Spinal cord (tissue), 10 donors: ENCODE results near the gene AK4. TPM values are rescaled to one million over a fixed set of nuclear protein-coding genes. Genes with fewer than 3 reads are reported as not detected.
"Not testable (repeated sequence)": the region's sequence is repeated elsewhere in the genome, so short reads cannot be mapped to it uniquely, and the experiment has no call there.

Experiments used
- DNase-seq, 6 donors: peaks; one replicate each; pipeline versions ENCODE4 v3.0.0 to v3.0.0-alpha.2; 2013 to 2015; ENCODE audit warnings: low spot score in 6 of 6, low read depth in 4 of 6
- H3K27ac ChIP-seq: one replicate; pipeline ENCODE4 v1.5.1; 2013; ENCODE audit warnings: low read depth, low read length, control low read depth
- H3K27me3 ChIP-seq: one replicate; pipeline ENCODE4 v1.6.1; 2013; ENCODE audit warnings: low read length; ENCODE audit not compliant: control insufficient read depth, insufficient read depth
- H3K36me3 ChIP-seq: one replicate; pipeline ENCODE4 v1.6.1; 2013; ENCODE audit warnings: low read length; ENCODE audit not compliant: control insufficient read depth, insufficient read depth
- H3K4me1 ChIP-seq: one replicate; pipeline ENCODE4 v1.6.1; 2013; ENCODE audit warnings: low read length; ENCODE audit not compliant: control insufficient read depth, insufficient read depth
- H3K4me3 ChIP-seq: one replicate; pipeline ENCODE4 v1.5.1; 2013; ENCODE audit warnings: low read depth, low read length, control low read depth
- H3K9me3 ChIP-seq: one replicate; pipeline ENCODE4 v1.6.1; 2013; ENCODE audit warnings: low read length; ENCODE audit not compliant: control insufficient read depth, insufficient read depth
- WGBS: methylation state at CpG from one replicate; pipeline ENCODE4 v1.1.5; 2013; ENCODE audit warnings: missing lambda C conversion rate; ENCODE audit not compliant: insufficient coverage; 5-methylcytosine and 5-hydroxymethylcytosine counted together
- polyA plus RNA-seq, 2 donors: library from polyadenylated mRNA; unstranded; fragments of 120-200 nt; gene quantifications; one replicate each; pipeline ENCODE4 v1.2.1, GENCODE V29; 2013; ENCODE audit not compliant: insufficient read length in 2 of 2
- total RNA-seq, 2 donors: library from RNA; depleted of rRNA in 1 of 2; stranded (reverse); fragments of 120-200 nt in 1 of 2; fragments of >200 nt in 1 of 2; gene quantifications; one replicate each; pipeline versions ENCODE4 v1.2.3 to v1.2.4, GENCODE V29; 2013 to 2014
- donor health status: healthy.

Gene AK4
- total and polyA plus RNA-seq, 4 donors, result 19.2 to 36.2 (median 26.5) TPM

- WGBS, result 66% methylated on average over 2 of the region's 4 CpGs
Measured at GRCh38 chr1:65119951-65120350, 28.1 kb upstream of the AK4 start.

GRCh38 chr1:65129104-65129503 lies 18.9 kb upstream of the AK4 start:
- not testable (repeated sequence) for H3K9me3 ChIP-seq, H3K27me3 ChIP-seq, H3K4me3 ChIP-seq, H3K27ac ChIP-seq, H3K4me1 ChIP-seq, H3K36me3 ChIP-seq, DNase-seq
- WGBS, result 93% methylated on average over 2 of the region's 4 CpGs

More at GRCh38 chr1:65119951-65120350, 28.1 kb upstream of the AK4 start:
- H3K27ac ChIP-seq, result no peak overlapping the region
- no peaks in the 10 kb centered on the region for H3K9me3 ChIP-seq
- DNase-seq, result no peak
- no peaks in the 10 kb centered on the region for H3K36me3 ChIP-seq
- no peaks in the 10 kb centered on the region for H3K27me3 ChIP-seq
- no peak overlapping the region for H3K4me3 ChIP-seq
- H3K4me1 ChIP-seq, result peaks cover 2% of the 10 kb centered on the region

GRCh38 chr1:65138524-65138923 lies 9.5 kb upstream of the AK4 start:
- WGBS, result no CpG with 5 or more reads among the region's 1 CpG
- H3K4me1 ChIP-seq, result no peaks in the 10 kb centered on the region

GRCh38 chr1:65139793-65140192 lies 8.2 kb upstream of the AK4 start:
- H3K27ac ChIP-seq, H3K27me3 ChIP-seq, H3K4me1 ChIP-seq, H3K4me3 ChIP-seq, H3K36me3 ChIP-seq, H3K9me3 ChIP-seq, DNase-seq: not testable (repeated sequence)
- no CpG with 5 or more reads among the region's 3 CpGs for WGBS

More at GRCh38 chr1:65138524-65138923, 9.5 kb upstream of the AK4 start:
- Histone ChIP-seq H3K36me3 (no peaks in the 10 kb centered on the region), H3K9me3 (no peaks in the 10 kb centered on the region), H3K4me3 (no peak overlapping the region), H3K27ac (no peak overlapping the region), H3K27me3 (no peaks in the 10 kb centered on the region)
- peak in 1 of 6 donors; percentile 25 for DNase-seq

GRCh38 chr1:65141394-65141793 lies 6.6 kb upstream of the AK4 start:
- DNase-seq, result peak in 1 of 6 donors; percentile 10
- Histone ChIP-seq H3K4me1 (no peaks in the 10 kb centered on the region), H3K4me3 (no peak overlapping the region), H3K27me3 (peaks cover 4% of the 10 kb centered on the region), H3K36me3 (no peaks in the 10 kb centered on the region), H3K9me3 (no peaks in the 10 kb centered on the region), H3K27ac (no peak overlapping the region)
- 71% methylated on average over 1 of the region's 4 CpGs for WGBS

- Histone ChIP-seq H3K4me1 (peaks cover 2% of the 10 kb centered on the region), H3K27ac (no peak overlapping the region), H3K9me3 (no peaks in the 10 kb centered on the region), H3K36me3 (no peaks in the 10 kb centered on the region), H3K4me3 (no peak overlapping the region), H3K27me3 (peaks cover 9% of the 10 kb centered on the region)
- DNase-seq, result no peak
Measured at GRCh38 chr1:65141918-65142317, 6.1 kb upstream of the AK4 start.

- H3K4me1 ChIP-seq, H3K36me3 ChIP-seq, H3K4me3 ChIP-seq, H3K27ac ChIP-seq, H3K9me3 ChIP-seq, DNase-seq: not testable (repeated sequence)
- 100% methylated on average over 3 of the region's 6 CpGs for WGBS
- peaks cover 13% of the 10 kb centered on the region for H3K27me3 ChIP-seq
Measured at GRCh38 chr1:65143112-65143658, 4.8 kb upstream of the AK4 start.

- no peak overlapping the region for H3K27ac ChIP-seq
- H3K4me3 ChIP-seq, result peak overlapping the region; percentile 62
- H3K36me3 ChIP-seq, result no peaks in the 10 kb centered on the region
- DNase-seq, result no peak
- no peaks in the 10 kb centered on the region for H3K9me3 ChIP-seq
- 13% methylated on average over 20 of the region's 20 CpGs for WGBS
- H3K4me1 ChIP-seq, result peaks cover 14% of the 10 kb centered on the region
- peaks cover 20% of the 10 kb centered on the region for H3K27me3 ChIP-seq
Measured at GRCh38 chr1:65146908-65147423, 1.0 kb upstream of the AK4 start.

- no peaks in the 10 kb centered on the region for H3K36me3 ChIP-seq
- H3K4me3 ChIP-seq, result peak overlapping the region; percentile 62
- H3K27ac ChIP-seq, result peak overlapping the region; percentile 40
- H3K27me3 ChIP-seq, result peaks cover 20% of the 10 kb centered on the region
- H3K4me1 ChIP-seq, result peaks cover 14% of the 10 kb centered on the region
- no peaks in the 10 kb centered on the region for H3K9me3 ChIP-seq
- DNase-seq, result peak in 2 of 6 donors; percentile 45 to 69
- WGBS, result 0% methylated on average over 84 of the region's 88 CpGs
Measured at GRCh38 chr1:65147424-65148177, 402 bp upstream of the AK4 start.
